Trophoblast cell (in vitro differentiated cells and primary cell): ENCODE data around the gene PHOX2A.

Source experiments
- DNase-seq, 2 donors: peaks; one replicate each; pipeline ENCODE4 v3.0.0-alpha.2; 2016
- H2AFZ ChIP-seq: 2 replicates; pipeline ENCODE4 v1.6.1; 2013; ENCODE audit warnings: low read length, moderate library complexity, mild to moderate bottlenecking; ENCODE audit not compliant: insufficient read depth, poor library complexity
- H2AK5ac ChIP-seq: 2 replicates; pipeline ENCODE4 v1.6.1; 2013; ENCODE audit warnings: mild to moderate bottlenecking, low read length
- H2BK120ac ChIP-seq: 2 replicates; pipeline ENCODE4 v1.6.1; 2013; ENCODE audit warnings: low read length, mild to moderate bottlenecking, moderate library complexity; ENCODE audit not compliant: insufficient read depth, poor library complexity
- H2BK12ac ChIP-seq: 2 replicates; pipeline ENCODE4 v1.6.1; 2013; ENCODE audit warnings: mild to moderate bottlenecking, low read length, moderate library complexity
- H2BK5ac ChIP-seq: 2 replicates; pipeline ENCODE4 v1.6.1; 2013; ENCODE audit warnings: low read length, low read depth, moderate library complexity, mild to moderate bottlenecking; ENCODE audit not compliant: poor library complexity
- H3K14ac ChIP-seq: 2 replicates; pipeline ENCODE4 v1.6.1; 2013; ENCODE audit warnings: mild to moderate bottlenecking, low read length
- H3K18ac ChIP-seq: 2 replicates; pipeline ENCODE4 v1.6.1; 2013; ENCODE audit warnings: mild to moderate bottlenecking, low read length
- H3K23ac ChIP-seq: 2 replicates; pipeline ENCODE4 v1.6.1; 2013; ENCODE audit warnings: low read length
- H3K27ac ChIP-seq: 2 replicates; pipeline ENCODE4 v1.5.1; 2013; ENCODE audit warnings: low read depth, mild to moderate bottlenecking, inconsistent platforms, low read length, moderate library complexity
- H3K27me3 ChIP-seq: 2 replicates; pipeline ENCODE4 v1.6.1; 2013; ENCODE audit warnings: inconsistent platforms, mild to moderate bottlenecking, low read length, moderate library complexity; ENCODE audit not compliant: insufficient read depth
- H3K36me3 ChIP-seq, 2 experiments: 1 replicate in 1 of 2; 2 replicates in 1 of 2; pipeline ENCODE4 v1.6.1; 2013; ENCODE audit warnings: low read length in 2 of 2, mild to moderate bottlenecking in 2 of 2, moderate library complexity in 1 of 2; ENCODE audit not compliant: insufficient read depth in 2 of 2, control insufficient read depth in 1 of 2
- H3K4ac ChIP-seq: 2 replicates; pipeline ENCODE4 v1.6.1; 2013; ENCODE audit warnings: low read depth, mild to moderate bottlenecking, low read length, moderate library complexity
- H3K4me1 ChIP-seq, 2 experiments: 1 replicate in 1 of 2; 2 replicates in 1 of 2; pipeline ENCODE4 v1.6.1; 2013; ENCODE audit warnings: low read length in 2 of 2, mild to moderate bottlenecking in 2 of 2, moderate library complexity in 1 of 2; ENCODE audit not compliant: insufficient read depth in 2 of 2, control insufficient read depth in 1 of 2
- H3K4me2 ChIP-seq: 2 replicates; pipeline ENCODE4 v1.6.1; 2013; ENCODE audit warnings: inconsistent platforms, mild to moderate bottlenecking, low read length, moderate library complexity
- H3K4me3 ChIP-seq: 2 replicates; pipeline ENCODE4 v1.5.1; 2013; ENCODE audit warnings: mild to moderate bottlenecking, low read depth, low read length, inconsistent platforms
- H3K79me1 ChIP-seq: one replicate; pipeline ENCODE4 v1.6.1; 2013; ENCODE audit warnings: low read length
- H3K79me2 ChIP-seq: 2 replicates; pipeline ENCODE4 v1.6.1; 2013; ENCODE audit warnings: low read length, mild to moderate bottlenecking; ENCODE audit not compliant: control insufficient read depth, insufficient read depth, poor library complexity
- H3K9ac ChIP-seq: 2 replicates; pipeline ENCODE4 v1.6.1; 2013; ENCODE audit warnings: mild to moderate bottlenecking, low read length
- H3K9me3 ChIP-seq: 2 replicates; pipeline ENCODE4 v1.6.1; 2013; ENCODE audit warnings: low read depth, mild to moderate bottlenecking, control low read depth, inconsistent platforms, low read length; ENCODE audit not compliant: insufficient read depth
- H4K12ac ChIP-seq: 2 replicates; pipeline ENCODE4 v1.6.1; 2013; ENCODE audit warnings: low read depth, mild to moderate bottlenecking, low read length, moderate library complexity
- H4K8ac ChIP-seq: 2 replicates; pipeline ENCODE4 v1.6.1; 2013; ENCODE audit warnings: low read depth, mild to moderate bottlenecking, low read length, moderate library complexity
- H4K91ac ChIP-seq: one replicate; pipeline ENCODE4 v1.6.1; 2013; ENCODE audit warnings: low read depth, mild to moderate bottlenecking, low read length, moderate library complexity
- WGBS: extraction: QIAGEN DNeasy Blood & Tissue Kit; methylation state at CpG from one replicate; pipeline ENCODE4 v1.1.7; 2013; ENCODE audit warnings: missing lambda C conversion rate; ENCODE audit not compliant: insufficient read length, insufficient coverage; ENCODE audit errors: extremely low coverage; 5-methylcytosine and 5-hydroxymethylcytosine counted together

The PHOX2A gene

DNA sequence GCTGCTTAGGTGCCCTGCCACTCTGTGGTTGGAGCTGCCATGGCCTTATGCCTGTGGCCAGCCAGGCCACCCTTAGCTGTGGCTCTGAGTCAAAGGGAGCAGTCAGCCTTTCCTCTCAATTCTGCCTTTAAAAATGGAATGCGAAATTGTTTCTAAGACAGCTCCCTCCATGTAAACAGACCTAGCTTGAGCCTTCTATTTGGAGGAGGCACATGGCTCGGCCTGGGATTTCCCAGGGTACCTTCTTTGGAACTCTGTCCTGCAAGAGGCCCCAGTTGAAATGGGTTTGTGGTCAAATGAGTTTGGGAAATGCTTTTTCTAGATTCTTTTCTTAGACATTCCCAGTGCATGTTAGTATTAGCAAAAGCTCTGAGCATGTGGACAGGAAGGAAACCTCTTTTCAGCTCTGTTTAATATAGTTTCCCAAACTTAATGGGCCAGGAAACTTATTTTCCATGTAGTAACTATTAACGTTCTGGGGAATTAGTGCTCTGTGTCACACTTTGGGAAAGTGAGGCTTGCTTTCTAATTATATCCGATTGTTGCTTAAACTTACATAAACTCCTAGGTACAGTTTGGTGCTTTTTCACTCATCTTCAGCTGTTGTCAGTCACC lies 7.8 kb downstream of the PHOX2A start:
- peaks cover 3% of the 10 kb centered on the region for H3K9me3 ChIP-seq
- no peak overlapping the region for H3K4me2 ChIP-seq
- no peak overlapping the region for H3K23ac ChIP-seq
- H3K14ac ChIP-seq = no peak overlapping the region
- H3K36me3 ChIP-seq = peaks cover 65 to 68% of the 10 kb centered on the region in 2 experiments
- no peak overlapping the region for H2AFZ ChIP-seq
- no peak overlapping the region for H2BK12ac ChIP-seq
- H2BK5ac ChIP-seq = no peak overlapping the region
- no peak overlapping the region for H4K12ac ChIP-seq
- no peaks in the 10 kb centered on the region for H3K79me2 ChIP-seq
- no peak overlapping the region for H4K91ac ChIP-seq
- no peak overlapping the region for H3K27ac ChIP-seq
- peaks cover 9% of the 10 kb centered on the region for H3K27me3 ChIP-seq
- H2BK120ac ChIP-seq = no peak overlapping the region
- H3K4ac ChIP-seq = no peak overlapping the region
- H3K79me1 ChIP-seq = peaks cover 8% of the 10 kb centered on the region
- DNase-seq = no peak
- H2AK5ac ChIP-seq = no peak overlapping the region
- H3K9ac ChIP-seq = no peak overlapping the region
- no peak overlapping the region for H4K8ac ChIP-seq
- H3K4me1 ChIP-seq = peaks cover 11 to 25% of the 10 kb centered on the region in 2 experiments
- no peak overlapping the region for H3K18ac ChIP-seq
- WGBS = no CpG with 5 or more reads among the region's 4 CpGs
- H3K4me3 ChIP-seq = no peak overlapping the region

DNA sequence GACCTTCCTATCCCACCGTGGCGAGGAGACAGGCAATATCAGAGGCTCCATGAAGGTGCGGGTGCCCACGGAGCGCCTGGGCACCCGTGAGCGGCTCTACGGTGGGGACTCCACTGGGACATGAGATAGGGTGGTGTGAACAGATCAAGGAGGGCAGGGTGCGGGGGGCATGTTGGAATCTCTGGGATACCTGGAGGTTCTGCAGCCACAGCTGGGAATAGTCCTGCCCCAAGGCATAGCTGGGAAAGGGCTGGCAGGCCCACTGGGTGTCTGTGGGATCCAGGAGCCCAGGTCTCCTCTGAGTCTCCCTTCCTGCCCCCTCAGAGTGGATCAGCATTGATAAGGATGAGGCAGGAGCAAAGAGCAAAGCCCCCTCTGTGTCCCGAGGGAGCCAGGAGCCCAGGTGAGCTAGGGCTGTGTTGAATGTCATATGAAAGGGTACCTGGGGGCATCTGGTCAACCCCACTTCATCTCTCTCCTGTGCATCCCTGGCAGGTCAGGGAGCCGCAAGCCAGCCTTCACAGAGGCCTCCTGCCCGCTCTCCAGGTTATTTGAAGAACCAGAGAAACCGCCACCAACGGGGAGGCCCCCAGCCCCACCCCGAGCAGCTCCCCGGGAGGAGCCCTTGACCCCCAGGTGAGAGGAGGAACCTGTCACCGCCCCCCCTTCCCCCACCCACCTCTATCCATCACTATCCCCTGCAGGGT lies 8.5 kb downstream of the PHOX2A start:
- Histone ChIP-seq H4K8ac (no peak overlapping the region), H3K23ac (no peak overlapping the region), H3K9me3 (no peaks in the 10 kb centered on the region), H3K4ac (no peak overlapping the region), H3K27me3 (peaks cover 5% of the 10 kb centered on the region), H2BK5ac (no peak overlapping the region), H2AFZ (no peak overlapping the region), H3K14ac (no peak overlapping the region), H3K79me1 (peaks cover 8% of the 10 kb centered on the region), H2BK12ac (no peak overlapping the region), H3K4me1 (peaks cover 8 to 19% of the 10 kb centered on the region in 2 experiments), H3K36me3 (peaks cover 72 to 74% of the 10 kb centered on the region in 2 experiments), H3K18ac (no peak overlapping the region), H3K9ac (no peak overlapping the region), H2AK5ac (no peak overlapping the region), H3K4me3 (no peak overlapping the region), H3K4me2 (no peak overlapping the region), H3K27ac (no peak overlapping the region), H2BK120ac (no peak overlapping the region), H4K12ac (no peak overlapping the region), H3K79me2 (no peaks in the 10 kb centered on the region), H4K91ac (no peak overlapping the region)
- WGBS = no CpG with 5 or more reads among the region's 17 CpGs
- no peak for DNase-seq

DNA sequence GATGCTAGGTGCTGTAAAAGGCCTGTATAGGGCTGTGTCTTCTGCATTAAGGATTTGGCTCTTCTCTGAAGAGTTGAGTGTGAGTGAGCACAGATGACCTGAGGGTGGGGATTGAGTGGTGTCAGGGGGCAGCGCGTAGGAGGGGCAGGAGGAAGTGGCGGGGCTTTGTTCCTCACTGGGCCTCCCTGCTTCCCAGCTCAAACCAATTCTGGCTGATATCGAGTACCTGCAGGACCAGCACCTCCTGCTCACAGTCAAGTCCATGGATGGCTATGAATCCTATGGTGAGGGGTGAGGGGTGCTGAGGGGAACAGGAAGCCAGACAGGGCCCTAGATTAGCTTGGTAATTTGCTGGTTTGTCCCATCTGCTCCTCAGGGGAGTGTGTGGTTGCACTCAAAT lies 9.1 kb downstream of the PHOX2A start:
- Histone ChIP-seq H4K91ac (no peak overlapping the region), H2BK5ac (no peak overlapping the region), H3K4me1 (peaks cover 8 to 16% of the 10 kb centered on the region in 2 experiments), H3K9me3 (peaks cover under 1% of the 10 kb centered on the region), H2BK120ac (no peak overlapping the region), H3K27ac (no peak overlapping the region), H2BK12ac (no peak overlapping the region), H3K79me1 (peaks cover 5% of the 10 kb centered on the region), H3K18ac (no peak overlapping the region), H4K8ac (no peak overlapping the region), H4K12ac (no peak overlapping the region), H3K79me2 (no peaks in the 10 kb centered on the region), H2AK5ac (no peak overlapping the region), H3K36me3 (peaks cover 78 to 80% of the 10 kb centered on the region in 2 experiments), H3K27me3 (peaks cover under 1% of the 10 kb centered on the region), H3K23ac (no peak overlapping the region), H3K14ac (no peak overlapping the region), H3K9ac (no peak overlapping the region), H2AFZ (no peak overlapping the region), H3K4me2 (no peak overlapping the region), H3K4ac (no peak overlapping the region), H3K4me3 (no peak overlapping the region)
- no CpG with 5 or more reads among the region's 4 CpGs for whole genome bisulfite sequencing
- DNase-seq = no peak

DNA sequence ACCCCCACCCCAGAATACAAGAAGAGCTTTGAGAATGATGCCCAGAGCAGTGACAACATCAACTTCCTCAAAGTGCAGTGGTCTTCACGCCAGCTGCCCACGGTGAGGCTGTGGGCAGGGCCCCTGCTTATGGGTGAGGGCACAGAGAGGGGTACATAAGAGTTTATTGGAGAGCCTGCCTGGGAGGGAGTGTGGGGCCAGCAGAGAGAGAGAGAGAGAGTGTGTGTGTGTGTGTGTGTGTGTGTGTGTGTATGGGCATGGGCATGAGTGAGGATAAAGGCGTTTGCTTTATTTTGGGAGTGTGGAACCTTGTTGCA lies 9.5 kb downstream of the PHOX2A start:
- no peak overlapping the region for H3K27ac ChIP-seq
- H2BK5ac ChIP-seq = no peak overlapping the region
- H3K36me3 ChIP-seq = peaks cover 82 to 85% of the 10 kb centered on the region in 2 experiments
- no peaks in the 10 kb centered on the region for H3K79me2 ChIP-seq
- no peak overlapping the region for H2BK12ac ChIP-seq
- H3K27me3 ChIP-seq = no peaks in the 10 kb centered on the region
- H3K9ac ChIP-seq = no peak overlapping the region
- H4K12ac ChIP-seq = no peak overlapping the region
- H3K4me3 ChIP-seq = no peak overlapping the region
- H3K18ac ChIP-seq = no peak overlapping the region
- H3K4me1 ChIP-seq = peaks cover 7 to 13% of the 10 kb centered on the region in 2 experiments
- H3K79me1 ChIP-seq = peaks cover 3% of the 10 kb centered on the region
- WGBS = no CpG with 5 or more reads among the region's 3 CpGs
- no peak overlapping the region for H2BK120ac ChIP-seq
- peaks cover 2% of the 10 kb centered on the region for H3K9me3 ChIP-seq
- no peak overlapping the region for H2AFZ ChIP-seq
- H3K4ac ChIP-seq = no peak overlapping the region
- no peak overlapping the region for H4K8ac ChIP-seq
- H2AK5ac ChIP-seq = no peak overlapping the region
- no peak overlapping the region for H3K14ac ChIP-seq
- no peak overlapping the region for H3K23ac ChIP-seq
- no peak overlapping the region for H3K4me2 ChIP-seq
- no peak overlapping the region for H4K91ac ChIP-seq
- DNase-seq = no peak
